22Rv1 (cell line): ENCODE results near the gene HS3ST6.
"Not testable (repeated sequence)": the region's sequence is repeated elsewhere in the genome, so short reads cannot be mapped to it uniquely, and the experiment has no call there.

Experiments
- H3K27ac ChIP-seq: fragments of 450-650 bp; 2 replicates; pipeline ENCODE4 v1.5.1; 2017
- ZFX ChIP-seq: fragments of 450-650 bp; IDR thresholded peaks from 2 replicates; pipeline ENCODE4 v1.6.1; 2017; ENCODE audit warnings: antibody characterized with exemption, borderline replicate concordance
- TF ChIP-seq, protein P1 (sequence below): fragments of 450-650 bp; IDR thresholded peaks from 2 replicates; pipeline ENCODE4 v1.5.1; 2017; ENCODE audit warnings: mild to moderate bottlenecking

HS3ST6 gene

GRCh38 chr16:1877804-1878203, 40.4 kb downstream of the HS3ST6 start:
- H3K27ac ChIP-seq = no peak overlapping the region
- TF ChIP-seq, protein P1, sequence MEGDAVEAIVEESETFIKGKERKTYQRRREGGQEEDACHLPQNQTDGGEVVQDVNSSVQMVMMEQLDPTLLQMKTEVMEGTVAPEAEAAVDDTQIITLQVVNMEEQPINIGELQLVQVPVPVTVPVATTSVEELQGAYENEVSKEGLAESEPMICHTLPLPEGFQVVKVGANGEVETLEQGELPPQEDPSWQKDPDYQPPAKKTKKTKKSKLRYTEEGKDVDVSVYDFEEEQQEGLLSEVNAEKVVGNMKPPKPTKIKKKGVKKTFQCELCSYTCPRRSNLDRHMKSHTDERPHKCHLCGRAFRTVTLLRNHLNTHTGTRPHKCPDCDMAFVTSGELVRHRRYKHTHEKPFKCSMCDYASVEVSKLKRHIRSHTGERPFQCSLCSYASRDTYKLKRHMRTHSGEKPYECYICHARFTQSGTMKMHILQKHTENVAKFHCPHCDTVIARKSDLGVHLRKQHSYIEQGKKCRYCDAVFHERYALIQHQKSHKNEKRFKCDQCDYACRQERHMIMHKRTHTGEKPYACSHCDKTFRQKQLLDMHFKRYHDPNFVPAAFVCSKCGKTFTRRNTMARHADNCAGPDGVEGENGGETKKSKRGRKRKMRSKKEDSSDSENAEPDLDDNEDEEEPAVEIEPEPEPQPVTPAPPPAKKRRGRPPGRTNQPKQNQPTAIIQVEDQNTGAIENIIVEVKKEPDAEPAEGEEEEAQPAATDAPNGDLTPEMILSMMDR = no peak
- no peak for TF ChIP-seq ZFX

DNA sequence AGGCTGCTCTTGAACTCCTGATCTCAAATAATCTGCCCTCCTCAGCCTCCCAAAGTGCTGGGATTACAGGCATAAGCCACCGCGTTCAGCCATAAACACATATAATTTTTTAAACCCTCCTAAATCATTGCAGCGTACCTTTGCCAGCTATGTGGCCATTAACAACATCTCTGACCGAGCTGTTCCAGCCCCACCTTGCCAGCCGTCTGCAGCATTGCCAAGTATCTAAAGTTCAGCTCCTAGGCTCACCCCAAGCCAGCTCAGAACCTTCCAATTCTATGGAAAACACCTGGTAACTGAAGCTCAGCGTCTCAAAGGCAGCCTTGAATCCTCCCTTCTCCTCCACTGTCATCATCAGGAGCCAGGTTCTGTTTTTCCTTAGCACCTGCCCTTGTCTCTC, 41.1 kb downstream of the HS3ST6 start:
- TF ChIP-seq ZFX = no peak
- TF ChIP-seq, protein P1 = no peak
- H3K27ac ChIP-seq = no peak overlapping the region

- TF ChIP-seq, protein P1 = no peak
- no peak for TF ChIP-seq ZFX
Measured at GRCh38 chr16:1876468-1876867, 41.7 kb downstream of the HS3ST6 start.

DNA sequence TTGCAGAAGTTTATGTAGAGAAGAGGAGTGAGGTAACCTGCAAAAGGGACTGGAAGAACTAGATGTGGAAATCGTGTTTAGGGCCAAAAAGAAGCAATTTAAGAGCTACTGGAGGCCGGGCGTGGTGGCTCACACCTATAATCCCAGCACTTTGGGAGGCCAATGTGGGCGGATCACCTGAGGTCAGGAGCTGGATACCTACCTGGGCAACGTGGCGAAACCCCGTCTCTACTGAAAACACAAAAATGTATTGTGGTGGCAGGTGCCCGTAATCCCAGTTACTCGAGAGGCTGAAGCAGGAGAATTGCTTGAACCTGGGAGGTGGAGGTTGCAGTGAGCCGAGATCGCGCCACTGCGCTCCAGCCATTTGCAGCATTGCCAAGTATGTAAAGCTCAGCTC, 42.1 kb downstream of the HS3ST6 start:
- not testable (repeated sequence) for H3K27ac ChIP-seq

More at GRCh38 chr16:1876468-1876867, 41.7 kb downstream of the HS3ST6 start:
- no peak overlapping the region for H3K27ac ChIP-seq

- no peak overlapping the region for H3K27ac ChIP-seq
- TF ChIP-seq ZFX = no peak
- TF ChIP-seq, protein P1 = no peak
Measured at GRCh38 chr16:1874854-1875253, 43.4 kb downstream of the HS3ST6 start.

DNA sequence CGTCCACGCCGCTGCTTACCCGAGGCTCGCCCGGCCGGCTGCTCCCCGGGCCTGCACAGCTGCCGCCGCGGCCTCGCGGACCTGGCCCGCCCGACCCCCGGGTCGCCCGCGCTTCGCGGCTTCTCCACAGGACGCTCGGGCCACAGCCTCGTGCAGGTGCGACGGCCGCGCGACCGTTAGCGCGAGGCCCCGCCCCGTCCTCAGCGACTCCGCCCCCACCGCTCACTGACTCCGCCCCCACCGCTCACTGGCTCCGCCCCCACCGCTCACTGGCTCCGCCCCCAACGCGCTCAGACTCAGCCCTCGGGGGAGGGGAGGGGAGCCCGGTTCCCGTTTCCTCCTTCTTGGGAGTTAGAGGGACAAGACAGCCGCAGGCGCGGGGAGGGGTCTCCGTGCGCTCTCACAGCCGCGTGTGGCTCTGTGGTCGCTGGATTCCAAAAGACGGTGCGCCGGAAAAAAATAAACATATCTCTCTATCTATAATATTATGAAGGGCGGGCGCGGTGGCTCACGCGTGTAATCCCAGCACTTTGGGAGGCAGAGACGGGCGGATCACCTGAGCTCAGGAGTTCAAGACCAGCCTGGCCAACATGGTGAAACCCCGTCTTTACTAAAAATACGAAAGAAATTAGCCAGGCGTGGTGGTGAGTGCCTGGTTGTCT, 46.1 kb downstream of the HS3ST6 start, which contains the start of gene MEIOB:
MEIOB (minus strand) TSS at position 191 of the 662 bp plus-strand sequence. CDS start 3,989 bp downstream, outside the sequence.
- no peak for TF ChIP-seq ZFX
- TF ChIP-seq, protein P1 = no peak
- H3K27ac ChIP-seq = no peak within 1 kb of the TSS

- H3K27ac ChIP-seq = no peak overlapping the region
- TF ChIP-seq, protein P1 = no peak
- TF ChIP-seq ZFX = no peak
Measured at GRCh38 chr16:1870365-1871082, 47.7 kb downstream of the HS3ST6 start.
